IPS-18a (cell line): Measurements from ENCODE around the gene PHC3.
A peak's percentile ranks its signal among the peaks of the same experiment; 100 is the strongest.

Experiments
- H3K27ac ChIP-seq: one replicate; pipeline ENCODE4 v1.5.1; 2013; ENCODE audit warnings: low read length
- H3K27me3 ChIP-seq: one replicate; pipeline ENCODE4 v1.6.1; 2013; ENCODE audit warnings: mild to moderate bottlenecking, low read length; ENCODE audit not compliant: control insufficient read depth, insufficient read depth
- H3K36me3 ChIP-seq: one replicate; pipeline ENCODE4 v1.6.1; 2013; ENCODE audit warnings: low read depth, low read length; ENCODE audit not compliant: control insufficient read depth
- H3K4me1 ChIP-seq: one replicate; pipeline ENCODE4 v1.6.1; 2013; ENCODE audit warnings: low read depth, low read length; ENCODE audit not compliant: control insufficient read depth
- H3K4me3 ChIP-seq: one replicate; pipeline ENCODE4 v1.5.1; 2013; ENCODE audit warnings: low read length
- H3K9ac ChIP-seq: one replicate; pipeline ENCODE4 v1.6.1; 2013; ENCODE audit warnings: mild to moderate bottlenecking, low read length, moderate library complexity
- H3K9me3 ChIP-seq: one replicate; pipeline ENCODE4 v1.6.1; 2013; ENCODE audit warnings: low read depth, low read length; ENCODE audit not compliant: control insufficient read depth

Gene PHC3

DNA sequence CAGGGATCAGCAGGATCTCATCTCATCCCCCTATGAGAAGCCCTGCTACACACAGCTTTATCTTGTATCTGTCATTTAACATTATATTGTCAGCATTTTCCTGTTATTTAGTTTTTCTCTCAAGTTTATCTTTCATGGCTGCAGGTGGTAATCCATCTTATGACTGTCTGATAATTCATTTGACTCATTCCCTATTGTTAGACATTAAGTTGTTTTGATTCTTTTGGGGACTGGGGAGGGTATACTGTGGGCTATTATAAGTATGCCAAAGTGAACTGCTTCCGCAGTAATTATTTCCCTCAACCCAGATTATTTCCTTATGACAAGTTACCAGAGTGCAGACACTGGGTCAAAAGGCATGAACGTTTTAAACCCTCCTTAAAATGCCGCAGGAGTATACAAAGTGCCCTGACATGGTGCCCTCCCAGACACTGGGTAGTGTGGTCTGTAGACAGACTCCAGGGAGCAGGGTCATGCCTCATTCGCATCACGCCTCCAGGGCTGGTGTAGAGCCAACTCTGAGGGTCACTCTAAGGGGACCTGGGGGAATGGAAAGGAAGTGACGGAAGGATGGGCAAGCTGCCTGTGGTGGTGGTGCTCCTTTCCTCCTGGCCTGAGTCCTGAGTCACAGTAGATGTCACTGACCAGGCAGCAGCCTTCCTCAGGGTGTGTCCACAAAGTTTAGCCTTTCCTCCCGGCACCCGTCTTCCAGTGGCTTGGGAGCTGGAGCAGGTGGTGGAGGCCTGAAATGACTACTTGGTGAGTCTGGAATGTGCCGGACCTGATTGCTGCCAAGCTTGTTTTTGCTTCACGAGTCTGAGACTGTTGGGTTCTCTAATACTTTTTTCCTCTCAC lies 132.2 kb downstream of the PHC3 start:
- H3K4me1 ChIP-seq: no peaks in the 10 kb centered on the region
- no peaks in the 10 kb centered on the region for H3K27me3 ChIP-seq
- H3K9ac ChIP-seq: no peak overlapping the region
- H3K27ac ChIP-seq: no peak overlapping the region
- no peaks in the 10 kb centered on the region for H3K36me3 ChIP-seq
- no peaks in the 10 kb centered on the region for H3K9me3 ChIP-seq
- no peak overlapping the region for H3K4me3 ChIP-seq

DNA sequence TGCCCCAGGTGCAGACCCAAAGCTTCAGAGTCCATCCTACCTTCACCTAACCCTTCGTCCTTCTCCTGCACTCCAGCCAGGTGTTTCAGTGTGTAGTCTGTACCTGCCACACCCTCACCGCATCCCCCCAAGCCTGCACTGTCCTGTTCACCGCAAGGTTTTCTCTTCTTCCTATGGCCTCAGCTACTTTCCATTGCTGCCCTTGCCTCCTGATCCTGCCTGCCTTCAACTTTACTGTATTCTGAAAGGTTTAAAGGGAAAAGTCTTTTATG lies 134.5 kb downstream of the PHC3 start:
- Histone ChIP-seq H3K4me3 (no peak overlapping the region), H3K27me3 (no peaks in the 10 kb centered on the region), H3K9ac (no peak overlapping the region), H3K36me3 (no peaks in the 10 kb centered on the region), H3K27ac (no peak overlapping the region), H3K4me1 (no peaks in the 10 kb centered on the region), H3K9me3 (no peaks in the 10 kb centered on the region)

DNA sequence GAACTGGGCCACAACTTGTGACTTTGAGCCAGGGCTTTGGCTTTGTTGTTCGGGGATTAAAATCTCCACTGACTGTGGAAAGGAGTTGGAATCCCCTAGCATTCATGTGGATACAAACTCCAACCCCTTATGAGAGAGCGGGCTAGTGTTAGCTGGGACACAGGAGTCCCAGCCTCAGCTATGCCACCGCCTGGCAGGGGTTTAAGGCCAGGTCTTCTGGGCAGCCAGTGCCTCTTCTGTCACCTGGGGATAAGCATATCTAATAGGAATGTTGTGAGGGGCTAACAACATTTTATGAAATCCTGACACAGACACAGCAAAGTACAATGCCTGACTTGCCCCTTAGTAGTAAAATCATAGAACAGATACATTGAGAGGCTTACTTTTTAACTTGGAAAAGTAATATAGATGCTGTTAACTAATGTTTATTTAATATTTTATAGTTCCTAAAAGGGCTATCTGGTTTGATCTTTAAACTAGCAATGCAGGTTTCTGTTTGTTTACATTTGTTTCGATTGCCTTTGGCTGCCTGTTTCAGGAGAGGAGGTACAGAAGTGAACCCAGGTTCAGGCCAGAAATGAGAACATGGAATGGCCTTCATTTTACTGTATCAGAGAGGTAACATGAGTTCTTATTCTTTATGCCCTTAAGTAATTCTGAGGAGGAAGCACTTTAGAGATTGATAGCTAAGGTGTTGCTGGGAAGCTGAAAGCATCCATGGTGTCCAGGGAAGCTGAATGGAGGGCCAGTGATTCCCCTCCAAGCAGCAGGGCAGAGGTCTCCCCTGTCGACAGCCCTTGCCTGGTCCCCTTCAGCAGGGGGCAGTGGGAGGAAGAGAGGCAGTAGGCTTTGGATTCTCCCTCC lies 135.0 kb downstream of the PHC3 start:
- Histone ChIP-seq H3K9ac (no peak overlapping the region), H3K4me3 (no peak overlapping the region), H3K27ac (no peak overlapping the region), H3K9me3 (no peaks in the 10 kb centered on the region), H3K4me1 (no peaks in the 10 kb centered on the region), H3K27me3 (no peaks in the 10 kb centered on the region), H3K36me3 (no peaks in the 10 kb centered on the region)

DNA sequence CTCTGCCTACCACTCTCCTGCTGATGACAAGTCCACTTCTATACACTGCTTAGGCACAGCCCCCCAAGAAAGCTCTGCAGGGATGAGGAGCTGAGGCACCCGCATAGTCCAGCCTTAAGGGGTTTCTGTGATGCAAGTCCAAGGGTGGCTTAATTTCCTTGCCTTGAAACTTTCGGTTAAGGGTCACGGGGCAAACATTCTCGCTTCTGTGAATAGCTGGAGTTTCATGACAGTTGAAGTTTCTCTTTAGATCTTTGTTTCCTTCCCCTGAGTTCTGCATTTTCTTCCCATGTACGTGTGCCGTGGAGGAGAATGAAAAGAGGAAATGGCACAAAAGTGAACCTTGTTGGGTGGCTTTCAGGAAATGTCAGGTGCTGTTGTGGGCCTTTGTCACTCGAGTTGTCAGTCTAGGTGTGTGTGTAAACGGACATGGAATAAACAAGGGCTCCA lies 136.7 kb downstream of the PHC3 start:
- H3K9me3 ChIP-seq: no peaks in the 10 kb centered on the region
- H3K9ac ChIP-seq: no peak overlapping the region
- no peak overlapping the region for H3K4me3 ChIP-seq
- H3K36me3 ChIP-seq: no peaks in the 10 kb centered on the region
- peaks cover 6% of the 10 kb centered on the region for H3K4me1 ChIP-seq
- H3K27ac ChIP-seq: no peak overlapping the region
- H3K27me3 ChIP-seq: peaks cover 13% of the 10 kb centered on the region

DNA sequence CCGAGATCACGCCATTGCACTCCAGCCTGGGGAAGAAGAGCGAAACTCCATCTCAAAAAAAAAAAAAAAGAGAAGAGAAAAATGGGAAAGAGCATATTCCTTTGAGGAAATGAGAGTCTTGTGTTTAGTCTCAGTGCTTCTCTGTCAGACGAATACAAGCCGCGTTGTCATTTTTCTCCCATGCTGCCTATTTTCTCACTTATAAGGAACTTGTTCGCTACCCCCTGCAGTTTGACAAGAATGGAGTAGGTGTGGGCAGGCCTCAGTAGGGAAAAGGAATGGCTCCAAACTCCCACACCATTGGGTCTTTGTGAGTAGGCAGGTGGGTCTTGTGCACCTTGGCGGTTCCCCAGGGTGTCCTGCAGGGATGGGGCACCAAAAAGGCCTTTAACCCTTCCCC lies 137.3 kb downstream of the PHC3 start:
- Histone ChIP-seq H3K27ac (no peak overlapping the region), H3K9ac (no peak overlapping the region), H3K27me3 (peaks cover 19% of the 10 kb centered on the region), H3K4me1 (peaks cover 6% of the 10 kb centered on the region), H3K4me3 (no peak overlapping the region), H3K36me3 (no peaks in the 10 kb centered on the region), H3K9me3 (no peaks in the 10 kb centered on the region)

DNA sequence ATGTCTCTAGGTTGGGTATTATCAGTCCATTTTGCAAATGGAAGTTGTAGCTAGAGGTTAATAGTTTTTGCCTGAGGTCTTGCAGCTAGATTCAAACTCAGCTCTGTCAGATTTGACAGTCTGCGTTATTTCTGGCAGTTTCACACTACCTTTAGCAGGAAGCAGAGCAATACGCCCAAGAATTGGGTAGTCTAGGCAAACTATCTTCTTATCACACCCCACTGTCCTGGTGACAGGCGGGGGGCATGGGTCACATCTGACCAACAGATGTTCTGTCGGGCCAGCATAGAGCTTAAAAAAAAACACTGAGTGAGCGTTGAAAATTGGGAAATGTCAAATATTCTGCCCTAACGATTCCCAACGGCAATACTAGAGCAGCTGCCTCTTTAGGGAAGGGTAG lies 138.0 kb downstream of the PHC3 start:
- no peak overlapping the region for H3K27ac ChIP-seq
- no peak overlapping the region for H3K9ac ChIP-seq

DNA sequence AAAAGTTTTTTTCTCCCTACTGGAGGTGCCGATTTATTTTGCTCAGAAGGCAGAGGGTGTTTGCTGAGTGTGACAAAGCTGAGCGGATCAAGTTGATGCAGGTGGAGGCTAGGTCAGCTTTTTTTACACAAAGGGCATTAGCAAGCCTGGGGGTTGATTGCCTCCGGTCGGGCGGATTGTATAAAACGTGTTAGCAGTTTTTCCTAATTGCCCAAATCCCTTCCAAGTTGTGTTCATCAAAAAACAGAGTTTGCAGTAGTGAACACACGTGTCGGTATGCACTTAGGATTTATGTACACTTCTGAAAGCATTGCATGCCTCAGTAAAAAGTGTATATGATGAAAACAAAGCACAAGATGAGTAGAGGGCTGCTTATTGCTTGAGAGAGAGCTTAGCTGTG lies 141.1 kb downstream of the PHC3 start:
- Histone ChIP-seq H3K4me3 (peak overlapping the region; percentile 39), H3K27ac (no peak overlapping the region), H3K27me3 (peaks cover 32% of the 10 kb centered on the region), H3K36me3 (no peaks in the 10 kb centered on the region), H3K9ac (no peak overlapping the region), H3K4me1 (peaks cover 6% of the 10 kb centered on the region), H3K9me3 (no peaks in the 10 kb centered on the region)

More for the DNA sequence above, 138.0 kb downstream of the PHC3 start:
- Histone ChIP-seq H3K36me3 (no peaks in the 10 kb centered on the region), H3K4me3 (no peak overlapping the region), H3K4me1 (peaks cover 6% of the 10 kb centered on the region), H3K27me3 (peaks cover 27% of the 10 kb centered on the region), H3K9me3 (no peaks in the 10 kb centered on the region)

DNA sequence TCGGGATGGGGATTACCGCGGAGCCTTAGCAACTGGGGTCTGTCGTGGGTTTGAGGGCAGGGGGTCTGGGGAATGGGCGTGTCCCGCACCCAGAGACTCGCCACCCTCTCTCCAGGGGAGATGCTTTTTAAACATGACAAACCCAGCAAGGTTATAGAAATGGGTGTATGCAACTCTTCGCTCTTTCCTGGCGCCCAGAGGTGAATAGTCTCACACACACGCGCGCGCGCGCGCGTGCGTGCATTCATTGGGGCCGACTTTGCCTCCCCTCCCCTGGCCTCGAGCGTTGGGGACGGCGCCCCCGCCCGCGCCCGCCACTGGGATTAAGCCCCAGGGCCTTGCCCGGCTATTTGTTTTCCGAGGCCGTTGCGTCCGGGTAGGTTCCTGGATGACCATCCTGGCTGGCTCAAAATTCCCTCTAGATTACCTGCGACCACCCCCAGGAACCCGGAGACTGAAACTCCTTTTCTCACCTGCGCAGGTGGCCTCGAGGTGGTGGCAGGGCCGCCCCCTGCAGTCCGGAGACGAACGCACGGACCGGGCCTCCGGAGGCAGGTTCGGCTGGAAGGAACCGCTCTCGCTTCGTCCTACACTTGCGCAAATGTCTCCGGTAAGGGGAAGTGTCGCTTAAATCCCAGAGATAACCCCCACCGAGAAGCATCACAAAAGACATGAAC lies 143.0 kb downstream of the PHC3 start:
- peak overlapping the region; percentile 36 for H3K9ac ChIP-seq
- H3K27me3 ChIP-seq: peaks cover 32% of the 10 kb centered on the region
- no peak overlapping the region for H3K27ac ChIP-seq
- peak overlapping the region; percentile 78 for H3K4me3 ChIP-seq
- peaks cover 6% of the 10 kb centered on the region for H3K4me1 ChIP-seq
- no peaks in the 10 kb centered on the region for H3K36me3 ChIP-seq
- no peaks in the 10 kb centered on the region for H3K9me3 ChIP-seq
